Small intestine (tissue), 7 donors: ENCODE measurements around the gene GNL3L. TPM values are rescaled to one million over a fixed set of nuclear protein-coding genes. Genes with fewer than 3 reads are reported as not detected.

Source experiments
- DNase-seq, 2 donors: peaks; one replicate each; pipeline versions ENCODE4 v3.0.0 to v3.0.0-alpha.2; 2013
- FAIRE-seq: peaks from 2 replicates; lab custom pipeline; 2012; peaks lifted over from hg19 to GRCh38; lab: Jason Lieb, UNC
- H3K27ac ChIP-seq, 3 donors: one replicate each; pipeline ENCODE4 v1.5.1; 2013; ENCODE audit warnings: low read length in 2 of 3, mild to moderate bottlenecking in 2 of 3, control low read depth in 1 of 3, inconsistent platforms in 1 of 3, low read depth in 1 of 3, moderate library complexity in 1 of 3
- H3K27me3 ChIP-seq, 3 donors: one replicate each; pipeline ENCODE4 v1.6.1; 2013; ENCODE audit warnings: low read length in 3 of 3, inconsistent platforms in 1 of 3; ENCODE audit not compliant: control insufficient read depth in 3 of 3, insufficient read depth in 3 of 3
- H3K36me3 ChIP-seq, 3 donors: one replicate each; pipeline ENCODE4 v1.6.1; 2013; ENCODE audit warnings: low read length in 3 of 3, inconsistent platforms in 1 of 3, low read depth in 1 of 3, mild to moderate bottlenecking in 1 of 3, moderate library complexity in 1 of 3; ENCODE audit not compliant: control insufficient read depth in 3 of 3, insufficient read depth in 2 of 3
- H3K4me1 ChIP-seq, 3 donors: one replicate each; pipeline ENCODE4 v1.6.1; 2013; ENCODE audit warnings: low read length in 2 of 3, inconsistent platforms in 1 of 3, low read depth in 1 of 3, mild to moderate bottlenecking in 1 of 3, moderate library complexity in 1 of 3; ENCODE audit not compliant: control insufficient read depth in 3 of 3, insufficient read depth in 2 of 3
- H3K4me3 ChIP-seq, 3 donors: one replicate each; pipeline ENCODE4 v1.5.1; 2013; ENCODE audit warnings: low read length in 3 of 3, control low read depth in 1 of 3, inconsistent platforms in 1 of 3, low read depth in 1 of 3, mild to moderate bottlenecking in 1 of 3, moderate library complexity in 1 of 3
- H3K9me3 ChIP-seq, 2 donors: one replicate each; pipeline ENCODE4 v1.6.1; 2013; ENCODE audit warnings: low read depth in 1 of 2, low read length in 1 of 2; ENCODE audit not compliant: control insufficient read depth in 2 of 2, insufficient read depth in 1 of 2
- WGBS, 3 donors: extraction: QIAGEN DNeasy Blood & Tissue Kit; methylation state at CpG; one replicate each; pipeline ENCODE4 v1.1.7; 2013; 5-methylcytosine and 5-hydroxymethylcytosine counted together
- polyA plus RNA-seq, 4 donors: library from polyadenylated mRNA; stranded (reverse) in 3 of 4; unstranded in 1 of 4; fragments of 200-250 nt in 3 of 4; fragments of 120-200 nt in 1 of 4; gene quantifications; one replicate each; pipeline versions ENCODE4 v1.2.1 to v1.2.3, GENCODE V29; 2013
- donor health status: healthy with polysubstance abuse.
- donor health status: control.
- donor health status: control.
- donor health status: Bipolar disorder and iron deficiency.
- donor health status: healthy.

GNL3L gene
- polyA plus RNA-seq, 4 donors = 4.3 to 15.2 (median 9.1) TPM

GRCh38 chrX:54494989-54495813, 34.8 kb upstream of the GNL3L start:
- 2 to 46% (median 24%) methylated on average over 14 to 86 of the region's 86 CpGs for WGBS, 3 donors
- DNase-seq = peak; percentile 10 to 41
- H3K4me1 ChIP-seq = no peaks in the 10 kb centered on the region
- FAIRE-seq = no peak
- H3K4me3 ChIP-seq = peak overlapping the region; percentile 31 to 62 (median 58)
- H3K9me3 ChIP-seq = no peaks in the 10 kb centered on the region
- no peaks in the 10 kb centered on the region for H3K27me3 ChIP-seq
- peak overlapping the region in 1 of 3 donors; percentile 61 for H3K27ac ChIP-seq
- H3K36me3 ChIP-seq = peaks cover 0 to 2% (median 0%) of the 10 kb centered on the region in 3 donors

DNA sequence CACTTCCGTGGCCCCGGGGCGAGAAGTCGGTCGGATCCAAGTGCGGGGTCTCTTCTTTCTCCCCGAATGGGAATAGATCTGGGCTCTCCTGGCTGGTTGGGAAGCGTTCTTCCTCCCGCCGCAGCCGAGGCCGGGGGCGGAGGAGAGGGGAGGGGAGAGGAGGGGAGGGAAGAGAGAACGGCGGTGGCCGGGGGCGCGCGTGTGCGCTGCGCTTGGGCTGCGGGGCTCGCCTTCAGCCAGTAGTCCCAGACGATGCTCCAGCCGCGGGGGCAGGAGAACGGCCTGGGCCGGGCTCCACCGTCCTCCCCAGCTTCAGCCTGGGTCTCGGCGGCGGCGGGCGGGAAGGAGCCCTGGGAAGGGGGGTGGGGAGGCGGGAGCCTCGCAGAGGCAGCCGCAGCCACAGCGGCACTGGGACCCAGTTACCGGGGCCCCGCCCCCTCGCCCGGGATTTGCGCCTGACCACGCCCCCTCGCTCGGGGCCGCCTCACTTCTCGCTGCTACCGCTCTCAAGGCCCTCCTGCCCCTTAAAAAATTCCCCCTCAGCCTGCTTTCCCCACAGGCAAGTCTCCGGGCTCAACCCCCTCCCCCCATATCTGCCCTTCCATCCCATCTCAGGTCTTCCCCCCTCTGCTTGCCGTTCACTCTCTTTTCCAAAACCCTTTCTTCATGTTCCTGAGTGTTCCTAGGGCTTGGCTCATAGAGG, 34.1 kb upstream of the GNL3L start, which contains the start of gene FGD1:
Gene FGD1 (minus strand): TSS at position 421 of the 703 bp plus-strand sequence. CDS start 802 bp downstream, outside the sequence.
- 1 to 48% (median 18%) methylated on average over 3 to 50 of the region's 51 CpGs for WGBS, 3 donors
- H3K27ac ChIP-seq = peak within 1 kb of the TSS in 2 of 3 donors; percentile 44 to 61

GRCh38 chrX:54496517-54496852, 33.5 kb upstream of the GNL3L start:
- Histone ChIP-seq H3K4me1 (no peaks in the 10 kb centered on the region), H3K4me3 (peak overlapping the region in 1 of 3 donors; percentile 50), H3K9me3 (no peaks in the 10 kb centered on the region), H3K27me3 (no peaks in the 10 kb centered on the region), H3K27ac (peak overlapping the region in 2 of 3 donors; percentile 13 to 44), H3K36me3 (peaks cover 0 to 2% (median 0%) of the 10 kb centered on the region in 3 donors)
- DNase-seq (no peak), FAIRE-seq (no peak)
- 53 to 80% (median 66%) methylated on average over 5 of the region's 5 CpGs for WGBS, 3 donors

More for the DNA sequence above, 34.1 kb upstream of the GNL3L start, which contains the start of gene FGD1:
- Histone ChIP-seq H3K36me3 (peaks cover 0 to 2% (median 0%) of the 10 kb centered on the region in 3 donors), H3K27me3 (no peaks in the 10 kb centered on the region), H3K4me1 (no peaks in the 10 kb centered on the region), H3K9me3 (no peaks in the 10 kb centered on the region), H3K4me3 (peak within 1 kb of the TSS; percentile 31 to 62 (median 58))
- FAIRE-seq (no peak), DNase-seq (peak; percentile 44 to 71)

DNA sequence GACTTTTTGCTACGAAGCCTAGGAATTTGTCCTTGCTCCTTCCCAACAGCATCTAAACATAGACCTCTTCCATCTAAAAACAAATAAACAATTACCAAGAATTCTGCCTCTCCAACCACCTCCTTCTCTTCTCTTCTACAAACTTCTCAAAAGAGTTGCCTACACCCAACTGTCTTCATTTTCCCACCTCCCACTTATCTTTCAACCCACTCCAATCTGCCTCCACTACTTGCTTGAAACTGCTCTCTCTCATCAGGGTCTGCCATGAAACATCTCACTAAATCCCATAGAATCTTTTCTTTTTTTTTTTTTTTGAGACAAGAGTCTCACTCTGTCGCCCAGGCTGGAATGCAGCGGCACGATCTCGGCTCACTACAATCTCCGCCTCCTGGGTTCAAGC, 33.1 kb upstream of the GNL3L start:
- Histone ChIP-seq H3K4me3 (no peak overlapping the region), H3K36me3 (peaks cover 0 to 2% (median 0%) of the 10 kb centered on the region in 3 donors), H3K27me3 (no peaks in the 10 kb centered on the region), H3K27ac (peak overlapping the region in 1 of 3 donors; percentile 13), H3K9me3 (no peaks in the 10 kb centered on the region), H3K4me1 (no peaks in the 10 kb centered on the region)
- 78 to 85% (median 84%) methylated on average over 6 of the region's 6 CpGs for WGBS, 3 donors
- FAIRE-seq = no peak
- no peak for DNase-seq

DNA sequence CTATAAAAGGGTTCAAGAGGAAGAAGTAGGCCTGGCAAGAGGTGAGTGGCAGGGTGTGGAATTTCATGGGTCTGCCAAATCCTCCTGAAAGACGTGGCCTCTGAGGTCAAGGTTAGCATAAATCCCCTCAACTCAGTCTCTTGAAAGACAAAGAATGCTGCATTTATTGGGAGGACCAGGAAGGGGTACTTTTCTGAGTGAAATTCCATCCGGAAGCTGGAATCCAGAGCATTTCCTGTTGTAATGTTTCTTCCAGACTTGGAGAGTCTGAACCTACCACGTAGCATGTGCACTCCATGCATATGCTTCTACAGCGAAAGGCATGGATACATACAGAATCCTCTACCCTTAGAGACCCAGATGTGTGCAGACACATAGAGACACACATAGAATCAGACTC, 20.6 kb upstream of the GNL3L start:
- no peaks in the 10 kb centered on the region for H3K4me1 ChIP-seq
- DNase-seq = no peak
- no peaks in the 10 kb centered on the region for H3K9me3 ChIP-seq
- H3K27ac ChIP-seq = no peak overlapping the region
- WGBS, 3 donors = 51 to 73% (median 72%) methylated on average over 3 to 4 of the region's 4 CpGs
- no peaks in the 10 kb centered on the region for H3K36me3 ChIP-seq
- FAIRE-seq = no peak
- no peaks in the 10 kb centered on the region for H3K27me3 ChIP-seq
- no peak overlapping the region for H3K4me3 ChIP-seq

DNA sequence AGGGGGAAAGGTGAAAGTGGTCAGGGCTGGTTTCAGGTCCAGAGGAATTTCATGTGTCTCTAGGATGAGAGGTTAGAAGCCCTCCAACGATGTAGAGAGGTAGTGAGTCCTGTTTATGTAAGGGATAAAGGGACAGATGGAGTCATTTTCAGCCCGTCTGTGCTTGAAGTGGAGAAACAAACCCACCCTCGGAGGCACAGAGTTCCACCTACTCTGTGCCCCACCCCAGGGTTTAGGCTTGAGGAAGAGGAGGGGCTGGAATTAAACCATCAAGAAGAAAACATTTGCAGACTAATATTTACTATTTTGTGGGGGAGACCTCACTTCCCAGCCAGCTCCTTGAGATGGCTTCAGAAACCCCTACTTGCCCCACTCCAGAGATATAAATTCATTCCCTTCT, 868 bp upstream of the GNL3L start:
- no peak for DNase-seq
- Histone ChIP-seq H3K4me1 (peaks cover 0 to 6% (median 0%) of the 10 kb centered on the region in 3 donors), H3K36me3 (peaks cover 0 to 9% (median 0%) of the 10 kb centered on the region in 3 donors), H3K9me3 (no peaks in the 10 kb centered on the region), H3K27me3 (no peaks in the 10 kb centered on the region), H3K4me3 (peak overlapping the region in 2 of 3 donors; percentile 36 to 65), H3K27ac (peak overlapping the region in 2 of 3 donors; percentile 87 to 91)
- WGBS, 3 donors = 62 to 77% (median 73%) methylated on average over 3 of the region's 3 CpGs
- no peak for FAIRE-seq

DNA sequence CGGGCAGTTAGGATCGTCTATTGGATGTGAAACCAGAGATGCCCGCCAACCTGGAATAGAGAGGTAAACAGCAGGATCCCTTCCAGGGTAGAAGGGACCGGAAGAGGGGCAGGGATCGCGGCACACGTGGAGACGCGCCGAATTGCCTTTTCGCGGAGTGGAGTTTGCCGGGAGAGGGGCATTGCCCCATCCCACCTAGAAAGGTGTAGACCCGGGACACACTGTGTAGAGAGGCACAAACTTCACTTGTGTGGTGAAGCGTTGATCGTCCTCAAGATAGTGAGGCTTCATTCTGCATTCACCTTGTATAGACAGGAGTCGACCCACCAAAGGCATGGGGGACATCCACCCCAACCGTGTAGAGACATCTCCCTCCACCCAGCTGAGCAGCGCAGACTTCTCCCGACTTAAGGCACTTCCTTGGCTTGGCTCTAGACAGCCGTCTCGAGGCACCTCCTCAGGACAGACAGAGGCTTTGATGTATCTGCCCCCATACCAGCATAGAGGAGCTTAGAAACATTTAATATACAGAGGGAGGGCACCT, 410 bp downstream of the GNL3L start:
- no peaks in the 10 kb centered on the region for H3K27me3 ChIP-seq
- H3K36me3 ChIP-seq = peaks cover 0 to 11% (median 0%) of the 10 kb centered on the region in 3 donors
- H3K27ac ChIP-seq = peak overlapping the region in 2 of 3 donors; percentile 70 to 91
- no peaks in the 10 kb centered on the region for H3K9me3 ChIP-seq
- 0 to 44% (median 8%) methylated on average over 14 to 22 of the region's 22 CpGs for WGBS, 3 donors
- H3K4me3 ChIP-seq = peak overlapping the region; percentile 36 to 89 (median 63)
- H3K4me1 ChIP-seq = peaks cover 0 to 6% (median 0%) of the 10 kb centered on the region in 3 donors
- no peak for FAIRE-seq
- DNase-seq = peak in 1 of 2 donors; percentile 1

- Histone ChIP-seq H3K27me3 (no peaks in the 10 kb centered on the region), H3K27ac (no peak overlapping the region), H3K9me3 (no peaks in the 10 kb centered on the region), H3K4me3 (no peak overlapping the region), H3K36me3 (peaks cover 0 to 22% (median 2%) of the 10 kb centered on the region in 3 donors), H3K4me1 (peaks cover 0 to 6% (median 0%) of the 10 kb centered on the region in 3 donors)
- no peak for DNase-seq
- 77 to 93% (median 83%) methylated on average over 4 of the region's 4 CpGs for WGBS, 3 donors
- FAIRE-seq = no peak
These were observed 4.3 kb downstream of the GNL3L start for GRCh38 chrX:54534271-54534670.
